Measurements from ENCODE around the gene EPHB6. TPM values are rescaled to one million over a fixed set of nuclear protein-coding genes. Genes with fewer than 3 reads are reported as not detected.

Gene EPHB6
- total RNA-seq, 1 experiment from 2014 or later: 12.6 TPM

DNA sequence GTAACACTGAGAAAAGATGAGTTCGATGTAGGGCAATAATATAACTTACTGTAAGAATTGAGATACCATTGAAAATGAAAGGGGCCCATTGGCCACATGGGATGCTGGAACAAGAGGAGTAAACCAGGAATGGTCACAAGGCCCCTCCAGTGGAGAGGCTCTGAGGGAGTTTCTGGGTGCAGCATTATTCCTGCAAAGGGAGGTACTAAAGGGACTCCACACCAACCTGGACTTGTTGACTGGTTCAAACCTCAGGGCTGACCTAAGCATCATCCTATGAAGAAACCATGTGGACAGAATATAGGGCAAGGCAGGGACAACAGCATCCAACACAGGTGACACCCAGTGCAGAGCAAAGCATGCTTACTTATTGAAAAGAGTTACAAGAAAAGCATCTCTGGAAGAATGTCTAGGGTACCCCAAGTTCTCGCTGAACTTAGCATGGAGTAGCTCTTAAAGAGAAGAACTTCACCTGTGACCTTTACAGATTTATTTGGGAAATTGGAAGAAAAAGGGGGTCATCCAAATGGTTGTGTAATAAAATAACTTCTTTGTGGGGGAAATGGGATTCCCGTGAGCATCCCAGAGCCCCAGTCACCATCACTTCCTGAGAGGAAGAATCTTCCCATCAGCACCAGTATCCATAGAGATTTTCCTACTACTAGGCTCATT, 49.4 kb upstream of the EPHB6 start:
- CTCF ChIA-PET: interaction anchor here (1.5 kb wide), 1 partner anchor 173 kb away, joined by 4 read pairs; no protein-coding TSS in a partner anchor
- Histone ChIP-seq H3K9ac (ENCODE audit: low read length) (no peak overlapping the region), H3K27ac (ENCODE audit: low read depth, low read length) (no peak overlapping the region), H2AFZ (ENCODE audit: low read depth, low read length, poor library complexity, severe bottlenecking) (no peak overlapping the region), H3K79me2 (ENCODE audit: insufficient read depth, low read length) (no peaks in the 10 kb centered on the region), H3K27me3 (ENCODE audit: insufficient read depth, low read length) (peaks cover 23% of the 10 kb centered on the region; the same call in 1 of the 2 replicates), H4K20me1 (ENCODE audit: insufficient read depth) (no peaks in the 10 kb centered on the region), H3K9me3 (ENCODE audit: control insufficient read depth in 1 of 2, insufficient read depth in 1 of 2, low read depth in 1 of 2, low read length in 2 of 2) (no peaks in the 10 kb centered on the region), H3K4me1 (ENCODE audit: control insufficient read depth in 1 of 2, insufficient read depth in 2 of 2, low read length in 2 of 2) (peaks cover 0 to 12% of the 10 kb centered on the region in 2 experiments; a peak in 3 of 4 replicates), H3K4me3 (replicated peaks in 1 of 2; ENCODE audit: low read depth in 1 of 2, low read length in 2 of 2) (no peak overlapping the region), H3K4me2 (ENCODE audit: low read length) (no peak overlapping the region), H3K9me2 (ENCODE audit: insufficient read depth) (no peaks in the 10 kb centered on the region), H3K36me3 (ENCODE audit: control insufficient read depth in 1 of 2, insufficient read depth in 2 of 2, low read length in 2 of 2) (no peaks in the 10 kb centered on the region)
- DNase-seq (ENCODE audit: low read depth, low spot score) (no peak), ATAC-seq (no peak)
- BruUV-seq (replicated peaks): no TSS peak
- TF ChIP-seq, protein P1, sequence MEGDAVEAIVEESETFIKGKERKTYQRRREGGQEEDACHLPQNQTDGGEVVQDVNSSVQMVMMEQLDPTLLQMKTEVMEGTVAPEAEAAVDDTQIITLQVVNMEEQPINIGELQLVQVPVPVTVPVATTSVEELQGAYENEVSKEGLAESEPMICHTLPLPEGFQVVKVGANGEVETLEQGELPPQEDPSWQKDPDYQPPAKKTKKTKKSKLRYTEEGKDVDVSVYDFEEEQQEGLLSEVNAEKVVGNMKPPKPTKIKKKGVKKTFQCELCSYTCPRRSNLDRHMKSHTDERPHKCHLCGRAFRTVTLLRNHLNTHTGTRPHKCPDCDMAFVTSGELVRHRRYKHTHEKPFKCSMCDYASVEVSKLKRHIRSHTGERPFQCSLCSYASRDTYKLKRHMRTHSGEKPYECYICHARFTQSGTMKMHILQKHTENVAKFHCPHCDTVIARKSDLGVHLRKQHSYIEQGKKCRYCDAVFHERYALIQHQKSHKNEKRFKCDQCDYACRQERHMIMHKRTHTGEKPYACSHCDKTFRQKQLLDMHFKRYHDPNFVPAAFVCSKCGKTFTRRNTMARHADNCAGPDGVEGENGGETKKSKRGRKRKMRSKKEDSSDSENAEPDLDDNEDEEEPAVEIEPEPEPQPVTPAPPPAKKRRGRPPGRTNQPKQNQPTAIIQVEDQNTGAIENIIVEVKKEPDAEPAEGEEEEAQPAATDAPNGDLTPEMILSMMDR (IDR thresholded peaks at IDR 0.05 in 2 of 3, conservative IDR thresholded peaks at IDR 0.05 in 1 of 3; ENCODE audit: borderline replicate concordance in 1 of 3, insufficient read depth in 1 of 3, low read depth in 2 of 3, low read length in 2 of 3): no peak
- TF ChIP-seq EGR1 (IDR thresholded peaks at IDR 0.05; ENCODE audit: low read depth): no peak
- no peak for TF ChIP-seq MAX (IDR thresholded peaks at IDR 0.05)
- TF ChIP-seq, protein P2, sequence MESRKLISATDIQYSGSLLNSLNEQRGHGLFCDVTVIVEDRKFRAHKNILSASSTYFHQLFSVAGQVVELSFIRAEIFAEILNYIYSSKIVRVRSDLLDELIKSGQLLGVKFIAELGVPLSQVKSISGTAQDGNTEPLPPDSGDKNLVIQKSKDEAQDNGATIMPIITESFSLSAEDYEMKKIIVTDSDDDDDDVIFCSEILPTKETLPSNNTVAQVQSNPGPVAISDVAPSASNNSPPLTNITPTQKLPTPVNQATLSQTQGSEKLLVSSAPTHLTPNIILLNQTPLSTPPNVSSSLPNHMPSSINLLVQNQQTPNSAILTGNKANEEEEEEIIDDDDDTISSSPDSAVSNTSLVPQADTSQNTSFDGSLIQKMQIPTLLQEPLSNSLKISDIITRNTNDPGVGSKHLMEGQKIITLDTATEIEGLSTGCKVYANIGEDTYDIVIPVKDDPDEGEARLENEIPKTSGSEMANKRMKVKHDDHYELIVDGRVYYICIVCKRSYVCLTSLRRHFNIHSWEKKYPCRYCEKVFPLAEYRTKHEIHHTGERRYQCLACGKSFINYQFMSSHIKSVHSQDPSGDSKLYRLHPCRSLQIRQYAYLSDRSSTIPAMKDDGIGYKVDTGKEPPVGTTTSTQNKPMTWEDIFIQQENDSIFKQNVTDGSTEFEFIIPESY (IDR thresholded peaks at IDR 0.05; ENCODE audit: extremely low read depth, insufficient replicate concordance, low read length): no peak
- no peak for TF ChIP-seq EZH2phosphoT487 (IDR thresholded peaks at IDR 0.05; ENCODE audit: borderline replicate concordance)
- TF ChIP-seq SIN3A (IDR thresholded peaks at IDR 0.05; ENCODE audit: low read depth): no peak
- TF ChIP-seq ZFX (IDR thresholded peaks at IDR 0.05): no peak
- TF ChIP-seq ELF1 (IDR thresholded peaks at IDR 0.05; ENCODE audit: borderline replicate concordance, low read depth): no peak
- TF ChIP-seq POLR2A (IDR thresholded peaks at IDR 0.05; ENCODE audit: borderline replicate concordance, extremely low read depth, insufficient read depth, insufficient read length): no peak
- no peak for TF ChIP-seq FOSL1 (IDR thresholded peaks at IDR 0.05; ENCODE audit: low read depth)
- no peak for TF ChIP-seq SP1 (IDR thresholded peaks at IDR 0.05; ENCODE audit: low read depth)
- TF ChIP-seq CEBPB (IDR thresholded peaks at IDR 0.05; ENCODE audit: low read depth): no peak
- no peak for TF ChIP-seq YY1 (IDR thresholded peaks at IDR 0.05; ENCODE audit: extremely low read depth, insufficient replicate concordance, low read depth, low read length)
- no peak for TF ChIP-seq SRF (IDR thresholded peaks at IDR 0.05; ENCODE audit: low read depth)
- TF ChIP-seq POLR2AphosphoS5 (IDR thresholded peaks at IDR 0.05; ENCODE audit: low read depth, low read length): no peak
- RAD21 ChIA-PET (ENCODE audit: low non-redundant PET in 1 of 2, low total read pairs in 2 of 2, uncharacterized antibody in 2 of 2, unreplicated experiment in 2 of 2): no interaction called here
- POLR2A ChIA-PET: no interaction called here
- intact Hi-C loops (cut with micrococcal nuclease): no loop called here
